OCI-LY3 (cell line): ENCODE measurements around the gene HSFX3.
"Not testable (repeated sequence)": the region's sequence is repeated elsewhere in the genome, so short reads cannot be mapped to it uniquely, and the experiment has no call there.

Experiments used
- CTCF ChIP-seq: fragments of 200-600, 300-600 bp; sonication (generic); IDR thresholded peaks from 2 replicates; pipeline ENCODE4 v1.5.1; 2014; ENCODE audit warnings: antibody characterized with exemption, low read length, low read depth
- EZH2phosphoT487 ChIP-seq: fragments of 200-600 bp; shearing (Covaris generic); IDR thresholded peaks from 2 replicates; pipeline ENCODE4 v1.6.1; 2018; ENCODE audit warnings: antibody characterized with exemption, mixed run types, low read depth

- TF ChIP-seq CTCF, EZH2phosphoT487: not testable (repeated sequence)
These were observed 16.9 kb downstream of the HSFX3 start for GRCh38 chrX:149532868-149533267.
